Measurements from ENCODE around the gene VCX. TPM values are rescaled to one million over a fixed set of nuclear protein-coding genes. Genes with fewer than 3 reads are reported as not detected.

Gene VCX
- total RNA-seq, 5 donors from 2014 or later (not counting 1 experiment from before 2014, with no cell fraction given) = not detected

Other genes starting within 250 kb of the VCX start
- gene PNPLA4, start 84.2 kb downstream of the VCX start, total RNA-seq = 1 to 10 TPM; 5.1 to 7.0 (median 6.2) TPM

Measured in T-cell (primary cell).